ENCODE measurements around the gene SPRR2A.
"Not testable (repeated sequence)": the region's sequence is repeated elsewhere in the genome, so short reads cannot be mapped to it uniquely, and the experiment has no call there.

Gene SPRR2A

DNA sequence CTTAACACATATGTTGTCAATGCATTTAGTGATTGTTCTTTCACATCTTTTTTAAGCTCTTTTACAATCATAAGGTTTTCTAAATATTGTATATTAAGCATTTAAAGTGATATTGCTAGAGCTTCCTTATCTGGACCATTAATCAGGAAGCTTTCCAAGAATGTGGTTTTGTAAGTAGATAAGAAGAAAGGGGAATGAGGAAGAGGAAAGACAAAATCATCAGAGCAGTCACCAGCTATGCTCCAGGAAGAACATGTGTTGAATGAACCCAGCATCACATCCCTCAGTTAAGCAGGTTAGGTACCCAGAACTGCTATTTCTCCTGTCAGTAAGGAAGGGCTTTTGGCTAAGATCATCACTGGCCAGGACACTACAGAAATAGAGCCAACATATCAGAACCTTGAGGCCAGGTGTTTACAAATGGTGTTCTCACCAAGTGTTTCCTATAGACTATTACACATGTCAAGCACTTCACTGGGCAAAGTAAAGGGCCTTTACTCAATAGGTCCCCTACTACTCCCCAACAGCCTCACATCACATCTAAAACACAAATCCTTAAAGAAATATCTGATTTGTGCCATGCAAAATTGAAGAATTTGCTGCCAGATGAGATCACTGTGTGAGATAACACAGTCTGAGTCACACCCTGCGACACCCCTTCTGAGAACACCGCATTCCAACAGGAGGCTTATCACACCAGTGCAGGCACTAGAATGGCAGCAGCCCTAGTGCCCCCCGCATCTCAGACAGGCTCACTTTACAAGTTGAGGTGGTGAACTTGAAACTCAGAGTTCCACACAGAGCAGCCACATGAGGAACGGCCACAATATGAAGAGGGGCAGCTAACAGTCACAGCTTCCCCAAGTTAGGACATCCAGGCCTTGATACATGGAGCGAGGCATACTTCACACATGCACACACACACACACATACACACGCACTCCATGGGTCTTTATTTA, 1.8 kb upstream of the SPRR2A start:
- Histone ChIP-seq H3K4me3 (ENCODE audit: insufficient read depth, low read depth, low read length) (no peak overlapping the region), H3K9me3 (ENCODE audit: control insufficient read depth, low read length) (no peaks in the 10 kb centered on the region), H3K36me3 (ENCODE audit: control insufficient read depth, insufficient read depth, low read length) (no peaks in the 10 kb centered on the region), H3K27ac (ENCODE audit: insufficient read depth, low read depth, low read length, poor library complexity, severe bottlenecking) (no peak overlapping the region), H3K27me3 (ENCODE audit: control insufficient read depth, insufficient read depth, low read length, poor library complexity, severe bottlenecking) (no peaks in the 10 kb centered on the region), H3K4me1 (ENCODE audit: control insufficient read depth, insufficient read depth, low read length) (no peaks in the 10 kb centered on the region)
- WGBS, 2 experiments, result 92 to 93% methylated on average over 6 of the region's 6 CpGs

DNA sequence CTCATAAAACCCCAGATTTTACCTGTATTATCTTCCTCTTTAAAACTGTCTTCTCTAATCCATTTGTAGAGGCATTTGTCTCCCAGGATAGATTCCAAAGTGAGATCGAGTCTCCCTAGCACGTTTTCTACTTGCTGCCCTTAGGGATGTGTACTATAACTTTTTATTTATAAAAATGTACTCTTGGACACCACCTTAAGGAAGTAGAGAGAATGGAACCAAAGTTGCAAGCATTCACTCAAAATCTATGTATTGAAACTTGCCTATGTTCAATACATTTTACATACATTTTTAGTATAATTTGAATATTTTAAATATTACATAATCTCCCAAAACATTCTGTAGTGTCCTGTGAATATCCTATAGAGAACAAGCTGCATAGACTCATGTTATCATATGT, 842 bp upstream of the SPRR2A start:
- Histone ChIP-seq H3K27ac (ENCODE audit: insufficient read depth, low read depth, low read length, poor library complexity, severe bottlenecking) (no peak overlapping the region), H3K27me3 (ENCODE audit: control insufficient read depth, insufficient read depth, low read length, poor library complexity, severe bottlenecking) (no peaks in the 10 kb centered on the region), H3K4me3 (ENCODE audit: insufficient read depth, low read depth, low read length) (no peak overlapping the region), H3K9me3 (ENCODE audit: control insufficient read depth, low read length) (no peaks in the 10 kb centered on the region), H3K36me3 (ENCODE audit: control insufficient read depth, insufficient read depth, low read length) (no peaks in the 10 kb centered on the region), H3K4me1 (ENCODE audit: control insufficient read depth, insufficient read depth, low read length) (no peaks in the 10 kb centered on the region)
- 100% methylated on average over 2 of the region's 2 CpGs; no CpG with 5 or more reads in 1 of the 2 experiments for WGBS, 2 experiments

DNA sequence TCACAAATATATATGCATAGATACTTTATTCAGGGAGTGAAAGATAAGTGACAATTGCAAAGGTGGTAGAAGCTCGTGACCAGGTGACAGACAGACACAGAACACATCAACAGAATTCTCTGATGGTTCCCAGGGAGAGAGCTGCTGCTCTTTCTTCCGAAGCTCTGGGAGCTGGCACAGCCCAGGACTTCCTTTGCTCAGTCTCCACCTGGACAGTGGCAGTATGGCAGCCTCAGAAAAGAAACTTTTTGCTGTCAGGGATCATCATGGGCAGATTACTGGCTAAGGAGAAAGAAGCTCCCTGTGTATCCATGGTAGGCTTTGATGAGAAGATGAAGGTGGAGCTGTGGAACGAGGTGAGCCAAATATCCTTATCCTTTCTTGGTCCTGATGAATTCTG, 1.2 kb downstream of the SPRR2A start:
- not testable (repeated sequence) for H3K9me3 ChIP-seq (ENCODE audit: control insufficient read depth, low read length); H3K4me3 ChIP-seq (ENCODE audit: insufficient read depth, low read depth, low read length); H3K27me3 ChIP-seq (ENCODE audit: control insufficient read depth, insufficient read depth, low read length, poor library complexity, severe bottlenecking); H3K4me1 ChIP-seq (ENCODE audit: control insufficient read depth, insufficient read depth, low read length); H3K36me3 ChIP-seq (ENCODE audit: control insufficient read depth, insufficient read depth, low read length); H3K27ac ChIP-seq (ENCODE audit: insufficient read depth, low read depth, low read length, poor library complexity, severe bottlenecking)
- WGBS, 2 experiments, result 82 to 89% methylated on average over 3 of the region's 3 CpGs

DNA sequence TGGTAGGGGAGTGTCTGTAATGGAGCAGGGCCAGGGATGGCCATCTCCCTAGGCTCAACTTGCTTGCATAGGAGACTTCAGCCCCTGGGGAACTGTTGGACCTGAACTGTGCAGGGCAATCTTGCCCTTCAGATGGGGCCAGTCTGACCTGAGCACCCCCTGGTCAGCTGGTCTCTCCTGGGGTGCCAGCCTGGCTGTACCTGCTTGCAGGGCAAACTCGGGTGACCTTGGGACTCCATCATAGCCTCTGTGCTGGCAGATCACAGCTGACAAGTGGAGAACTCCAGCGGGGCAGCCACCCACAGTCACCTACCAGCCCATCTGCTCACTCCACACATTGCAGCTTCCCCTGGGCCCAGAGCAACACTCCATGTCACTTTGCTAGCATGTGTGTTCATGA, 8.1 kb downstream of the SPRR2A start:
- H3K9me3 ChIP-seq (ENCODE audit: control insufficient read depth, low read length), result no peaks in the 10 kb centered on the region
- H3K4me3 ChIP-seq (ENCODE audit: insufficient read depth, low read depth, low read length), result no peak overlapping the region
- no peaks in the 10 kb centered on the region for H3K4me1 ChIP-seq (ENCODE audit: control insufficient read depth, insufficient read depth, low read length)
- no peaks in the 10 kb centered on the region for H3K36me3 ChIP-seq (ENCODE audit: control insufficient read depth, insufficient read depth, low read length)
- no peaks in the 10 kb centered on the region for H3K27me3 ChIP-seq (ENCODE audit: control insufficient read depth, insufficient read depth, low read length, poor library complexity, severe bottlenecking)
- 83 to 92% methylated on average over 2 of the region's 2 CpGs for WGBS, 2 experiments
- H3K27ac ChIP-seq (ENCODE audit: insufficient read depth, low read depth, low read length, poor library complexity, severe bottlenecking), result no peak overlapping the region

DNA sequence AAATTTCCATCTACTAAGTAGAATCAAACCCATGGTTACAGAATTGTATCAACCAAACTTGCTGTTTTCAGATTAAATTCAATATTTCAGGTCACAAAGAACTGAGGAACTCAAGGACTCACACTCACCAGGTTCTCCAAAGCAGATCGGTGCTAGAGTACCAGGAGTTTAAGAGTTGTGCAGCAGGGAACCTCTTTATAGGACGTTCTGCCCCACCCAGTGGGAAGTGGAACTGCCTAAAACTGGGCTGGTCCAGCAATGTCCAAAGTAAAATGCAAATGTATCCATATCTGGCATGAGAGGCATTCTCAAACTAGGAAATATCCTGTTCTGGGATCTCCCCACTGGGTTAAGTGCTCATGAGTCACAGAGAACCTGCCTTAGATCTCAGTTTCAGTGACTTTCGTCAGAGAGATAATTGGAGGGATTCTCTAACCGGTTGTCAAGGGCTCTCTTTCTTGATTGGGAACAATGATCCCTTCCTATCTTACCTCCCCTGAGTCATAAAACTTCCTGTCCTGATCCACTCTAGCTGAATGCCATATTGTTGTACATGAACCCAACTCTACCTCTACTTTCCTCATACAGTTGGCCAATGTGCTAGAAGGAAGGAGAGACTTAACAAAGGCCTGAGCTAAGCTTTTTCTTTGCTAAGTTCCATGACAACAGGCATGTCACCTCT, 16.2 kb downstream of the SPRR2A start, which contains the start of gene SPRR2D:
Gene SPRR2D (minus strand): TSS at position 171 of the 682 bp plus-strand sequence. CDS start 774 bp downstream, outside the sequence.
- Histone ChIP-seq H3K27ac (ENCODE audit: insufficient read depth, low read depth, low read length, poor library complexity, severe bottlenecking) (no peak within 1 kb of the TSS), H3K4me3 (ENCODE audit: insufficient read depth, low read depth, low read length) (no peak within 1 kb of the TSS), H3K36me3 (ENCODE audit: control insufficient read depth, insufficient read depth, low read length) (no peaks in the 10 kb centered on the region), H3K4me1 (ENCODE audit: control insufficient read depth, insufficient read depth, low read length) (no peaks in the 10 kb centered on the region), H3K27me3 (ENCODE audit: control insufficient read depth, insufficient read depth, low read length, poor library complexity, severe bottlenecking) (no peaks in the 10 kb centered on the region), H3K9me3 (ENCODE audit: control insufficient read depth, low read length) (no peaks in the 10 kb centered on the region)
- WGBS, 2 experiments, result 72% methylated on average over 4 of the region's 4 CpGs

DNA sequence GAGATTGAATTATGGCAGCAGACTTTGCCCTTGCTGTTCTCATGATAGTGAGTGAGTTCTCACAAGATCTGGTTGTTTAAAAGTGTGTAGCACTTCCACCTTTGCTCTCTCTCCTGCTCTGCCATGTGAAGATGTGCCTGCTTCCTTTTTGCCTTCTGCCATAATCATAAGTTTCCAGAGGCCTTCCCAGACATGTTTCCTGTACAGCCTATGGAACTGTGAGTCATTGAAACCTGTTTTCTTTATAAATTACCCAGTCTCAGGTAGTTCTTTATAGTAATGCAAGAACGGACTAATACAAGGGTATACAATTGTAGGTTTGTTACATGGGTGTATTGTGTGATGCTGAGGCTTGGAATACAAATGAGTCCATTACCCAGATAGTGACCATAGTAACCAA, 22.1 kb downstream of the SPRR2A start:
- no peak overlapping the region for H3K4me3 ChIP-seq (ENCODE audit: insufficient read depth, low read depth, low read length)
- 100% methylated on average over 1 of the region's 1 CpG; no CpG with 5 or more reads in 1 of the 2 experiments for WGBS, 2 experiments
- H3K9me3 ChIP-seq (ENCODE audit: control insufficient read depth, low read length), result no peaks in the 10 kb centered on the region
- no peak overlapping the region for H3K27ac ChIP-seq (ENCODE audit: insufficient read depth, low read depth, low read length, poor library complexity, severe bottlenecking)
- H3K36me3 ChIP-seq (ENCODE audit: control insufficient read depth, insufficient read depth, low read length), result no peaks in the 10 kb centered on the region
- no peaks in the 10 kb centered on the region for H3K4me1 ChIP-seq (ENCODE audit: control insufficient read depth, insufficient read depth, low read length)
- H3K27me3 ChIP-seq (ENCODE audit: control insufficient read depth, insufficient read depth, low read length, poor library complexity, severe bottlenecking), result no peaks in the 10 kb centered on the region

DNA sequence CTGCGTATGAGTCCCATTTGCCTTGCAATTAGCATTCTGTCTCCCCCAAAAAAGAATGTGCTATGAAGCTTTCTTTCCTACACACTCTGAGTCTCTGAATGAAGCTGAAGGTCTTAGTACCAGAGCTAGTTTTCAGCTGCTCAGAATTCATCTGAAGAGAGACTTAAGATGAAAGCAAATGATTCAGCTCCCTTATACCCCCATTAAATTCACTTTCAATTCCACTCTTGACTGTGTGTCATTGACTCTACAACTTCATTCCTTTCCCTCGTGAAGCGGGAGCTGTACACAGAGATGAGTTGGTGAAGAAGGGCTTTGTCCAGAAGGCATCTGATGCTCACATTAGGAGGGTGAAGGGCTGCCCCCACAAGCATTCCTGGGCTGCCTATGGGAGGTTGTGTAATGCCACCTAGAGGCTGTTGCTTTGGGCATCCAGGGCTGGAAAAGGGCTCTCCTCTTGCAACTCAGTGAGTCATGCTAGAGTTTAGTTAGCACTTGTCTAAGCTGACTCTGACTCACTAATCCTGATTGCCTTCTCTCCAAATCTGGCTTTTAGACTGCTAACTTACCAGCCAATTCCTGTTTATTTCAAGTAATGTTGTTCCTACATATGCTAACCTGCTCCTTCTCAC, 24.5 kb downstream of the SPRR2A start:
- Histone ChIP-seq H3K4me1 (ENCODE audit: control insufficient read depth, insufficient read depth, low read length) (no peaks in the 10 kb centered on the region), H3K4me3 (ENCODE audit: insufficient read depth, low read depth, low read length) (no peak overlapping the region), H3K27ac (ENCODE audit: insufficient read depth, low read depth, low read length, poor library complexity, severe bottlenecking) (no peak overlapping the region), H3K36me3 (ENCODE audit: control insufficient read depth, insufficient read depth, low read length) (no peaks in the 10 kb centered on the region), H3K9me3 (ENCODE audit: control insufficient read depth, low read length) (no peaks in the 10 kb centered on the region), H3K27me3 (ENCODE audit: control insufficient read depth, insufficient read depth, low read length, poor library complexity, severe bottlenecking) (no peaks in the 10 kb centered on the region)
- WGBS, 2 experiments, result 42 to 58% methylated on average over 3 of the region's 3 CpGs

DNA sequence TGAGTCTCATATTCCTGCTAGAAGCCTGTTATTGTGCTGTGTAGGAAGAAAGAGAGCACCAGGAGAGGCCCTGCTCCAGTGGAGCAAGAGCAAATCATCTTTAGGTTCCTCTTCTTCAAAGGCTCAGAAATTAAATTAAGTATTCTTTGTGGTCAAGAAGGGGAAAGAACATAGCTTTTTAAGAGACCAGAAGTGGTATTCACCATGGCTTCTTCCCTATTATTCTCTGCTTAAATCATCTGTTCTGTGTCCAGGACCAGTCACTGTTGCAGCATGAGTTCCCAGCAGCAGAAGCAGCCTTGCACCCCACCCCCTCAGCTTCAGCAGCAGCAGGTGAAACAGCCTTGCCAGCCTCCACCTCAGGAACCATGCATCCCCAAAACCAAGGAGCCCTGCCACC, 25.2 kb downstream of the SPRR2A start:
- H3K9me3 ChIP-seq (ENCODE audit: control insufficient read depth, low read length), result no peaks in the 10 kb centered on the region
- H3K36me3 ChIP-seq (ENCODE audit: control insufficient read depth, insufficient read depth, low read length), result no peaks in the 10 kb centered on the region
- H3K27ac ChIP-seq (ENCODE audit: insufficient read depth, low read depth, low read length, poor library complexity, severe bottlenecking), result no peak overlapping the region
- no peaks in the 10 kb centered on the region for H3K4me1 ChIP-seq (ENCODE audit: control insufficient read depth, insufficient read depth, low read length)
- H3K27me3 ChIP-seq (ENCODE audit: control insufficient read depth, insufficient read depth, low read length, poor library complexity, severe bottlenecking), result no peaks in the 10 kb centered on the region
- no peak overlapping the region for H3K4me3 ChIP-seq (ENCODE audit: insufficient read depth, low read depth, low read length)

DNA sequence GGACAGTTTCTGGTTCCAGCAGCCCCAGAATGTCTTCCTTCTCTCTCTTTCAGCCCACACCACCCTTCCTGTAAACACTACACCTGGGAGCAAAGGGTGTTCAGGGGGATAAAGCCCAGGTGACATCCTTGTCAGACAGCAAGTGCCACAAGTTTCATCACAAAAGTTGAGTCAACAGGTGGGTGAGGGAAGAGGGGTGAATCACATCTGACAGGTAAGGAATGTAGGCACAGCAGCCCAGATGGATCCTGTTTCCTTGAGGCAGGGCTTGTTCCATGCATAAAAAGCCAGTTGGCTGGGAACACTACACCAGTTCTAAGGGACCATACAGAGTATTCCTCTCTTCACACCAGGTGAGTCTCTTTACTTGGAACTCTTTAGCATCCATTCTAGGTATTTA, 26.4 kb downstream of the SPRR2A start, which contains the start of gene SPRR1B:
Gene SPRR1B (plus strand): TSS at position 309 of the 400 bp plus-strand sequence. CDS start 1,143 bp downstream, outside the sequence.
- H3K27ac ChIP-seq (ENCODE audit: insufficient read depth, low read depth, low read length, poor library complexity, severe bottlenecking), result no peak within 1 kb of the TSS

DNA sequence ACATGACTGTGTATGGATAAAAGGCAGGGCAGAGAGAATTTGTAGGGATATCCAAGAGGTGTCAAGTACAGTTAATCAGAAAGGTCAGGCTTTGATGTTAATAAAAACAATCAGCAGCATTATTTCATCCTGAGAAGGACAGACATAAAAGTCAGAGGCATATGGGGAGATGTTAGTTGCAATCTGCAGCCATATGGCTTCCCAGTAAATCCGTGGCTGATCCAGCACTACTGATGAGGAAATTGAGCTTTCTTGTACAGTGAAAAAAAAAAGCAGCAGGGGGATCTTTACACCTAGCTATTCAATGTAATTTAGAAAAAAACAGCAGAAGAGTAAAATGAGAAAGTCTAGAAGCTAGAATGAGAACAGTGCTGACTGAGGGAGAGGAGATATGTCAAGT, 28.5 kb downstream of the SPRR2A start:
- no peaks in the 10 kb centered on the region for H3K4me1 ChIP-seq (ENCODE audit: control insufficient read depth, insufficient read depth, low read length)
- H3K27me3 ChIP-seq (ENCODE audit: control insufficient read depth, insufficient read depth, low read length, poor library complexity, severe bottlenecking), result no peaks in the 10 kb centered on the region
- H3K36me3 ChIP-seq (ENCODE audit: control insufficient read depth, insufficient read depth, low read length), result no peaks in the 10 kb centered on the region
- 70 to 92% methylated on average over 1 of the region's 1 CpG for WGBS, 2 experiments
- no peak overlapping the region for H3K27ac ChIP-seq (ENCODE audit: insufficient read depth, low read depth, low read length, poor library complexity, severe bottlenecking)
- no peak overlapping the region for H3K4me3 ChIP-seq (ENCODE audit: insufficient read depth, low read depth, low read length)
- H3K9me3 ChIP-seq (ENCODE audit: control insufficient read depth, low read length), result no peaks in the 10 kb centered on the region

More for the DNA sequence above, 26.4 kb downstream of the SPRR2A start, which contains the start of gene SPRR1B:
- Histone ChIP-seq H3K4me1 (ENCODE audit: control insufficient read depth, insufficient read depth, low read length) (no peaks in the 10 kb centered on the region), H3K36me3 (ENCODE audit: control insufficient read depth, insufficient read depth, low read length) (no peaks in the 10 kb centered on the region), H3K27me3 (ENCODE audit: control insufficient read depth, insufficient read depth, low read length, poor library complexity, severe bottlenecking) (no peaks in the 10 kb centered on the region), H3K9me3 (ENCODE audit: control insufficient read depth, low read length) (no peaks in the 10 kb centered on the region), H3K4me3 (ENCODE audit: insufficient read depth, low read depth, low read length) (no peak within 1 kb of the TSS)
